Astrocyte (in vitro differentiated cells and primary cell): ENCODE results near the gene ADAMTSL2. TPM values are rescaled to one million over a fixed set of nuclear protein-coding genes. Genes with fewer than 3 reads are reported as not detected.

Experiments used
- DNase-seq: peaks from one replicate; pipeline ENCODE4 v3.0.0-alpha.2; 2010; ENCODE audit warnings: low read depth
- FAIRE-seq: peaks from 2 replicates; lab custom pipeline; 2011; peaks lifted over from hg19 to GRCh38; lab: Jason Lieb, UNC
- H2AFZ ChIP-seq: 2 replicates; pipeline ENCODE4 v1.6.0; 2012; ENCODE audit warnings: low read depth, low read length, inconsistent platforms
- H3K27ac ChIP-seq: 2 replicates; pipeline ENCODE4 v1.5.1; 2011; ENCODE audit warnings: low read depth, low read length, inconsistent platforms
- H3K27me3 ChIP-seq: 2 replicates; pipeline ENCODE4 v1.6.0; 2011; ENCODE audit warnings: low read length, inconsistent platforms; ENCODE audit not compliant: insufficient read depth
- H3K36me3 ChIP-seq: 2 replicates; pipeline ENCODE4 v1.5.1; 2011; ENCODE audit warnings: low read length, inconsistent platforms; ENCODE audit not compliant: insufficient read depth
- H3K4me1 ChIP-seq: 2 replicates; pipeline ENCODE4 v1.5.1; 2011; ENCODE audit warnings: low read length, inconsistent platforms; ENCODE audit not compliant: insufficient read depth
- H3K4me2 ChIP-seq: 2 replicates; pipeline ENCODE4 v1.6.0; 2012; ENCODE audit warnings: low read length, inconsistent platforms
- H3K4me3 ChIP-seq: 2 replicates; pipeline ENCODE4 v1.5.1; 2011; ENCODE audit warnings: low read depth, mild to moderate bottlenecking, low read length, inconsistent platforms; ENCODE audit not compliant: insufficient read depth
- H3K79me2 ChIP-seq: 2 replicates; pipeline ENCODE4 v1.6.0; 2012; ENCODE audit warnings: mild to moderate bottlenecking, low read length, inconsistent platforms; ENCODE audit not compliant: insufficient read depth
- H3K9ac ChIP-seq: 2 replicates; pipeline ENCODE4 v1.6.0; 2012; ENCODE audit warnings: mild to moderate bottlenecking, low read length, inconsistent platforms
- H3K9me3 ChIP-seq: 2 replicates; pipeline ENCODE4 v1.5.1; 2012; ENCODE audit warnings: low read depth, mild to moderate bottlenecking, low read length, inconsistent platforms; ENCODE audit not compliant: insufficient read depth
- H4K20me1 ChIP-seq: 2 replicates; pipeline ENCODE4 v1.6.0; 2012; ENCODE audit warnings: low read length, inconsistent platforms; ENCODE audit not compliant: insufficient read depth
- H3K27ac Mint-ChIP-seq: one replicate; pipeline ENCODE4 v1.8.0; 2021; ENCODE audit warnings: mild to moderate bottlenecking, mixed read lengths; ENCODE audit not compliant: unreplicated experiment
- H3K27me3 Mint-ChIP-seq: one replicate; pipeline ENCODE4 v1.8.0; 2021; ENCODE audit warnings: low read depth, mixed read lengths; ENCODE audit not compliant: unreplicated experiment
- H3K36me3 Mint-ChIP-seq: one replicate; pipeline ENCODE4 v1.8.0; 2021; ENCODE audit warnings: low read depth, mixed read lengths; ENCODE audit not compliant: unreplicated experiment
- H3K4me1 Mint-ChIP-seq: one replicate; pipeline ENCODE4 v1.8.0; 2021; ENCODE audit warnings: low read depth, mixed read lengths; ENCODE audit not compliant: unreplicated experiment
- H3K4me3 Mint-ChIP-seq: one replicate; pipeline ENCODE4 v1.8.0; 2021; ENCODE audit warnings: mild to moderate bottlenecking, moderate library complexity, mixed read lengths; ENCODE audit not compliant: unreplicated experiment
- H3K9me3 Mint-ChIP-seq: one replicate; pipeline ENCODE4 v1.8.0; 2021; ENCODE audit warnings: mild to moderate bottlenecking, mixed read lengths; ENCODE audit not compliant: unreplicated experiment
- CTCF ChIP-seq: IDR thresholded peaks from 2 replicates; pipeline ENCODE4 v1.5.1; 2011; ENCODE audit warnings: low read depth, mild to moderate bottlenecking, inconsistent platforms, low read length, moderate library complexity; ENCODE audit not compliant: insufficient read depth
- EZH2 ChIP-seq: IDR thresholded peaks from 2 replicates; pipeline ENCODE4 v1.6.1; 2012; ENCODE audit warnings: mild to moderate bottlenecking, low read length, inconsistent platforms; ENCODE audit not compliant: insufficient read depth
- total RNA-seq: library from RNA; stranded (reverse); gene quantifications from 2 replicates; pipeline ENCODE4 v1.2.1, GENCODE V29; 2021

The ADAMTSL2 gene
- total RNA-seq, 1 donor from 2014 or later = 0.52 TPM

- Histone ChIP-seq H2AFZ (no peak overlapping the region), H3K79me2 (no peaks in the 10 kb centered on the region), H3K36me3 (no peaks in the 10 kb centered on the region), H3K4me3 (no peak overlapping the region), H3K4me1 (no peaks in the 10 kb centered on the region), H3K4me2 (no peak overlapping the region), H3K27me3 (peaks cover 5% of the 10 kb centered on the region), H4K20me1 (no peaks in the 10 kb centered on the region), H3K9me3 (no peaks in the 10 kb centered on the region), H3K27ac (no peak overlapping the region), H3K9ac (no peak overlapping the region)
- no peaks in the 10 kb centered on the region for H3K4me1 Mint-ChIP-seq
- no peaks in the 10 kb centered on the region for H3K36me3 Mint-ChIP-seq
- H3K27ac Mint-ChIP-seq = no peak overlapping the region
- DNase-seq = no peak
- H3K27me3 Mint-ChIP-seq = peaks cover 44% of the 10 kb centered on the region
- H3K9me3 Mint-ChIP-seq = no peaks in the 10 kb centered on the region
- no peak overlapping the region for H3K4me3 Mint-ChIP-seq
- no peak for FAIRE-seq
- TF ChIP-seq EZH2 = no peak
- no peak for TF ChIP-seq CTCF
These were observed 40.9 kb downstream of the ADAMTSL2 start for GRCh38 chr9:133575186-133576030.

GRCh38 chr9:133576031-133576874, 41.7 kb downstream of the ADAMTSL2 start:
- Histone ChIP-seq H3K79me2 (no peaks in the 10 kb centered on the region), H4K20me1 (no peaks in the 10 kb centered on the region), H3K27ac (no peak overlapping the region), H3K27me3 (peaks cover 8% of the 10 kb centered on the region), H3K4me2 (peak overlapping the region; percentile 33), H3K4me3 (no peak overlapping the region), H3K9ac (no peak overlapping the region), H3K36me3 (no peaks in the 10 kb centered on the region), H3K9me3 (no peaks in the 10 kb centered on the region), H2AFZ (no peak overlapping the region), H3K4me1 (no peaks in the 10 kb centered on the region)
- Mint-ChIP-seq H3K36me3 (no peaks in the 10 kb centered on the region), H3K27ac (no peak overlapping the region), H3K4me3 (no peak overlapping the region), H3K4me1 (no peaks in the 10 kb centered on the region), H3K27me3 (peaks cover 44% of the 10 kb centered on the region), H3K9me3 (no peaks in the 10 kb centered on the region)
- DNase-seq (no peak), FAIRE-seq (no peak)
- TF ChIP-seq CTCF (no peak), EZH2 (no peak)
